Muscle of arm (tissue), 12 donors: ENCODE measurements around the gene TGDS. TPM values are rescaled to one million over a fixed set of nuclear protein-coding genes. Genes with fewer than 3 reads are reported as not detected.
"Not testable (repeated sequence)": the region's sequence is repeated elsewhere in the genome, so short reads cannot be mapped to it uniquely, and the experiment has no call there.

Experiments
- DNase-seq: peaks from one replicate; pipeline ENCODE4 v3.0.0-alpha.2; 2013
- polyA plus RNA-seq, 12 donors: library from polyadenylated mRNA; unstranded; fragments of 120-200 nt; gene quantifications; one replicate each; pipeline ENCODE4 v1.2.1, GENCODE V29; 2013; ENCODE audit not compliant: insufficient read length in 12 of 12

The TGDS gene
- polyA plus RNA-seq, 12 donors = 8.4 to 13.9 (median 11.2) TPM; not detected in 1

GRCh38 chr13:94553766-94554165, 42.2 kb downstream of the TGDS start:
- DNase-seq = no peak

GRCh38 chr13:94552095-94552494, 43.9 kb downstream of the TGDS start:
- no peak for DNase-seq

GRCh38 chr13:94550062-94550738, 45.8 kb downstream of the TGDS start:
- no peak for DNase-seq

- DNase-seq = peak; percentile 94
Observed at GRCh38 chr13:94549232-94550061, 46.5 kb downstream of the TGDS start.

GRCh38 chr13:94548821-94549231, 47.1 kb downstream of the TGDS start:
- DNase-seq = no peak

GRCh38 chr13:94548382-94548781, 47.6 kb downstream of the TGDS start:
- DNase-seq = no peak

GRCh38 chr13:94546061-94546839, 49.7 kb downstream of the TGDS start:
- no peak for DNase-seq

- no peak for DNase-seq
Observed at GRCh38 chr13:94544922-94545321, 51.0 kb downstream of the TGDS start.

GRCh38 chr13:94542917-94543316, 53.0 kb downstream of the TGDS start:
- DNase-seq = no peak

GRCh38 chr13:94537740-94538630, 58.0 kb downstream of the TGDS start:
- no peak for DNase-seq

- DNase-seq = no peak
Observed at GRCh38 chr13:94535775-94536174, 60.2 kb downstream of the TGDS start.

- DNase-seq = no peak
Observed at GRCh38 chr13:94535231-94535630, 60.7 kb downstream of the TGDS start.

GRCh38 chr13:94534166-94534565, 61.8 kb downstream of the TGDS start:
- DNase-seq = no peak

- DNase-seq = not testable (repeated sequence)
Observed at GRCh38 chr13:94532278-94532677, 63.7 kb downstream of the TGDS start.

- not testable (repeated sequence) for DNase-seq
Observed at GRCh38 chr13:94526956-94527355, 69.0 kb downstream of the TGDS start.

- no peak for DNase-seq
Observed at GRCh38 chr13:94525781-94526180, 70.2 kb downstream of the TGDS start.

GRCh38 chr13:94524407-94524806, 71.5 kb downstream of the TGDS start:
- no peak for DNase-seq
